Adipose tissue (tissue), 3 donors: ENCODE results near the gene CLPSL1. TPM values are rescaled to one million over a fixed set of nuclear protein-coding genes. Genes with fewer than 3 reads are reported as not detected.

Experiments used
- H3K27ac ChIP-seq: one replicate; pipeline ENCODE4 v1.5.1; 2013; ENCODE audit warnings: low read depth, low read length
- WGBS, 3 donors: extraction: QIAGEN DNeasy Blood & Tissue Kit; methylation state at CpG; one replicate each; pipeline ENCODE4 v1.1.7; 2013; 5-methylcytosine and 5-hydroxymethylcytosine counted together
- polyA plus RNA-seq, 3 donors: library from polyadenylated mRNA; stranded (reverse); fragments of 200-250 nt; gene quantifications; one replicate each; pipeline ENCODE4 v1.2.3, GENCODE V29; 2013
- donor health status: healthy with polysubstance abuse.
- donor health status: Bipolar disorder and iron deficiency.
- donor health status: healthy.

The CLPSL1 gene
- polyA plus RNA-seq, 3 donors = not detected

DNA sequence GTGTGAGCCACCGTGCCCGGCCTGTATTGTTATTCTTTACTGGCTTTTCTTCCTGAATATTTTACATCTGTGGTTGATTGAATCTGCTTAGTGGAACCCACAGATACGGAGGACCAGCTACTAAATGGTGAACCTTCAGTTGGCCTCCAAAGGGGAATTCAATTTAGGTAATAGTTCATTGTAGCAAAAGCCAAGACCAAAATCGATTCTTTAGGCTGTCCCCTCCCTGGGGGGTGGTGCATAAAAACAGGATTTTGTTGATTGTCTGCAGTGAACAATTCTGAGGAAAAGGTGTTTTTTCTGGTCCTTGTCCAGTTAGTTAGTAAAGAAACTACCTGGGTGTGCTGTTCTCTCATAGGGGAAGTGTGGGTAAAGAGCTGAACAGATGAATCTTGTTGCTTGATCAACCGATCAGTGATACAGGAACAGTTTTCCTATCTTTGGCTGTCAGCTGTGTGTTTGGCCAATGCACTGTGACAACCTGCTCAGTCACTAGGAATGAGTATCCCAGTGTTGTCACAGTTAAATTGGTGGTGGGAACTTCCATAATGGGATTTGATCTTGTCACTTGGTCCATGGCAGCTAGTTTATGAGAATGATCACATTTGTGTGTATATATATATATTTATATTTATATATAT lies 43.9 kb downstream of the CLPSL1 start:
- H3K27ac ChIP-seq = no peak overlapping the region
- 80 to 88% (median 86%) methylated on average over 5 of the region's 5 CpGs for WGBS, 3 donors

DNA sequence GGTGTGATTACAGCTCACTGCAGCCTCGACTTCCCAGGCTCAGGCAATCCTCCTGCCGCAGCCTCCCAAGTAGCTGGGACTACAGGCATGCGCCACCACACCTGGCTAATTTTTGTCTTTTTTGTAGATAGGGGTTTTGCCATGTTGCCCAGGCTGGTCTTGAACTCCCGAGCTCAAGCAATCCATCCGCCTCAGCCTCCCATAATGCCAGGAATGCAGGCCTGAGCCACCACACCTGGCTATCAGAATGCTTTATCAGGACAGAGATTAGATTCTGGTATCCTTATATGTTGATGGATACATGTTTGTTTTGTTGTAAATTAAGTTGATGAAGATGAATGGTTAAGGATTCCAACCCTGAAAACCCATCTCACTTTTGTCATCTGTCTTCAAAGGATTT lies 48.5 kb downstream of the CLPSL1 start:
- H3K27ac ChIP-seq = no peak overlapping the region
- 90 to 96% (median 94%) methylated on average over 5 of the region's 5 CpGs for WGBS, 3 donors

DNA sequence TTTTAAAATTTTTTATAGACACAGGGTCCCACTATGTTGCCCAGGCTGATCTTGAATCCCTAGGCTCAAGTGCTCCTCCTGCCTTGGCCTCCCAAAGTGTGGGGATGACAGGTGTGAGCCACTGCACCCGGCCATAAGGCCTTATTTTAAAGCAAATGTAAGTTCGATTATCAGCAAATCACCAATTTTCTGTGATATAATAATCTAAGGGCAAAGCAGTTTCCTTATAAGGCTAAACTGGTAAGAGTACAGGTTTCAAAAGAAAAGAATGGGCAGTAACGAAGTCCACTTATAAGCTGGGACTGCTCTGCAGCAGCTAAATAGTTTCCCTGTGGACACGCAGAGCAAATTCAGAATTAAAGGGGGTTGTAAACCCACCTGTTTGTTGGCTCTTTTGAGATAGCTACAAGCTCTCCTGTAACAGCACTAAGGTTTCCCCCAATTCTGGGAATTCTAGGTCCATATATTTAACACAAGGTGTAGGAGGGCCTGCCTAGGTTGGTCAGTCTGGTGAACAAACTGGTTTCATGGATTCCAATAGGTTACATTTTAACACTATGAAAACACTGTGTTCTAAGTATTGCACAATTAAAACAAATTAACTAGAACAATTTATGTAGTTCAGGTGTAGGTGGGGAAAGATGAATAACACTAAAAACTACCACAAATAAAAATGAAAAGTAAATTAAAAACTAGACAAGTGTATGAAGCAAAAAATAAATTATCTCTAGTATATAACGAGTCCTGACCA lies 50.6 kb downstream of the CLPSL1 start:
- 86 to 92% (median 91%) methylated on average over 5 of the region's 5 CpGs for WGBS, 3 donors
- H3K27ac ChIP-seq = no peak overlapping the region

DNA sequence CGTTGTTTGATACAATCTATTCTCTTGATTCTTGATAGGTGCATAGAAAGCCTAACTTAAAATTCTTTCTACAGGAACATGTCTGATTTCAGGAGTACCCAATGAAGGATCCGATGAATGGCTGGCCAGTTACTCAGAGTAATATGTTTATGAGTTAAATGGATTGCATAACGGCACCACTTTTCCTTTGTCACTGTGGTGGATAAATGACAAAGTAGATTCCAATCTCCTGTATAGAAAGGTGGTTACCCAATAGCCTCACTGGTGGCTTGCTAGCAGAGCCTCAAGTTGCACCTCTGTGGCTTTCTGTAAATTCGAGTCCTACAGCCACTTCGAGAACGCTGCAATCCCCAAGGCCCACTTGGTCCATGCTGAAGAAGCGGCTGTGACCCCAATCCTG lies 52.7 kb downstream of the CLPSL1 start:
- WGBS, 3 donors = 60 to 91% (median 68%) methylated on average over 7 of the region's 7 CpGs
- no peak overlapping the region for H3K27ac ChIP-seq

Other genes starting within 250 kb of the CLPSL1 start
- 100 to 1,000 TPM; 111 to 356 (median 181) TPM for gene FKBP5, start 92.1 kb upstream of the CLPSL1 start, polyA plus RNA-seq
- under 1 TPM; 0.56 to 0.71 (median 0.58) TPM for gene ARMC12, start 44.0 kb upstream of the CLPSL1 start, polyA plus RNA-seq
- gene CLPSL2, start 4.4 kb upstream of the CLPSL1 start, polyA plus RNA-seq = 1 to 10 TPM in 1 of 3 donors, not detected in 2; 1.3 TPM
- gene CLPS, start 16.3 kb downstream of the CLPSL1 start, polyA plus RNA-seq = over 10,000 TPM in 1 of 3 donors, 1 to 10 TPM in 2; 2.3 to 14,955 (median 6.7) TPM
- 1 to 10 TPM in 1 of 3 donors, not detected in 2; 1.1 TPM for gene LHFPL5, start 24.3 kb downstream of the CLPSL1 start, polyA plus RNA-seq
- 10 to 100 TPM in 2 of 3 donors, 1 to 10 TPM in 1; 9.0 to 11.4 (median 11.0) TPM for gene SRPK1, start 140.1 kb downstream of the CLPSL1 start, polyA plus RNA-seq
- under 1 TPM in 2 of 3 donors, not detected in 1; 0.05 to 0.43 TPM for gene SLC26A8, start 243.6 kb downstream of the CLPSL1 start, polyA plus RNA-seq
- 10 to 100 TPM; 12.6 to 32.2 (median 31.1) TPM for gene MAPK14, start 246.8 kb downstream of the CLPSL1 start, polyA plus RNA-seq